Measurements from ENCODE around the gene MIS12. TPM values are rescaled to one million over a fixed set of nuclear protein-coding genes. Genes with fewer than 3 reads are reported as not detected.
A peak's percentile ranks its signal among the peaks of the same experiment; 100 is the strongest.

The MIS12 gene
- total and polyA plus RNA-seq, 4 donors: 14.1 to 16.3 (median 15.2) TPM

GRCh38 chr17:5500247-5500588, 13.9 kb downstream of the MIS12 start:
- Histone ChIP-seq H3K27me3 (ENCODE audit: control insufficient read depth in 3 of 3, insufficient read depth in 3 of 3, low read length in 2 of 3) (peaks cover 0 to 6% (median 0%) of the 10 kb centered on the region in 3 donors), H3K9ac (ENCODE audit: insufficient read depth in 1 of 2, low read length in 2 of 2) (peak overlapping the region; percentile 27 to 37), H3K9me3 (ENCODE audit: control insufficient read depth in 4 of 4, insufficient read depth in 3 of 4, low read length in 3 of 4) (no peaks in the 10 kb centered on the region), H3K36me3 (ENCODE audit: control insufficient read depth in 4 of 4, insufficient read depth in 4 of 4, low read length in 4 of 4) (peaks cover 0 to 3% (median 1%) of the 10 kb centered on the region in 4 donors), H3K27ac (ENCODE audit: low read depth in 1 of 2, low read length in 1 of 2) (no peak overlapping the region), H3K4me3 (no peak overlapping the region), H3K4me1 (ENCODE audit: control insufficient read depth in 5 of 5, insufficient read depth in 5 of 5, low read length in 5 of 5) (peaks cover 0 to 16% (median 3%) of the 10 kb centered on the region in 5 donors)
- TF ChIP-seq CTCF (IDR thresholded peaks at IDR 0.05; ENCODE audit: control extremely low read depth, extremely low read depth): no peak
- no peak for ATAC-seq (ENCODE audit: insufficient read depth, low FRiP score)
- WGBS, 2 donors: 7 to 8% methylated on average over 18 of the region's 18 CpGs
- no peak for DNase-seq

GRCh38 chr17:5500589-5501391, 14.4 kb downstream of the MIS12 start:
- peaks cover 0 to 6% (median 0%) of the 10 kb centered on the region in 3 donors for H3K27me3 ChIP-seq (ENCODE audit: control insufficient read depth in 3 of 3, insufficient read depth in 3 of 3, low read length in 2 of 3)
- H3K27ac ChIP-seq (ENCODE audit: low read depth in 1 of 2, low read length in 1 of 2): no peak overlapping the region
- peak overlapping the region; percentile 27 to 37 for H3K9ac ChIP-seq (ENCODE audit: insufficient read depth in 1 of 2, low read length in 2 of 2)
- no peak for TF ChIP-seq CTCF (IDR thresholded peaks at IDR 0.05; ENCODE audit: control extremely low read depth, extremely low read depth)
- peak; percentile 96 to 97 (median 96) for DNase-seq
- peaks cover 0 to 3% (median 3%) of the 10 kb centered on the region in 4 donors for H3K36me3 ChIP-seq (ENCODE audit: control insufficient read depth in 4 of 4, insufficient read depth in 4 of 4, low read length in 4 of 4)
- ATAC-seq (ENCODE audit: insufficient read depth, low FRiP score): peak; percentile 70
- peak overlapping the region; percentile 9 for H3K4me3 ChIP-seq
- H3K4me1 ChIP-seq (ENCODE audit: control insufficient read depth in 5 of 5, insufficient read depth in 5 of 5, low read length in 5 of 5): peaks cover 0 to 16% (median 3%) of the 10 kb centered on the region in 5 donors
- no peaks in the 10 kb centered on the region for H3K9me3 ChIP-seq (ENCODE audit: control insufficient read depth in 4 of 4, insufficient read depth in 3 of 4, low read length in 3 of 4)
- 1 to 4% methylated on average over 63 to 67 of the region's 67 CpGs for WGBS, 2 donors

- peaks cover 0 to 3% (median 3%) of the 10 kb centered on the region in 4 donors for H3K36me3 ChIP-seq (ENCODE audit: control insufficient read depth in 4 of 4, insufficient read depth in 4 of 4, low read length in 4 of 4)
- H3K27ac ChIP-seq (ENCODE audit: low read depth in 1 of 2, low read length in 1 of 2): no peak overlapping the region
- no peaks in the 10 kb centered on the region for H3K9me3 ChIP-seq (ENCODE audit: control insufficient read depth in 4 of 4, insufficient read depth in 3 of 4, low read length in 3 of 4)
- no peak for TF ChIP-seq CTCF (IDR thresholded peaks at IDR 0.05; ENCODE audit: control extremely low read depth, extremely low read depth)
- ATAC-seq (ENCODE audit: insufficient read depth, low FRiP score): no peak
- peaks cover 0 to 6% (median 0%) of the 10 kb centered on the region in 3 donors for H3K27me3 ChIP-seq (ENCODE audit: control insufficient read depth in 3 of 3, insufficient read depth in 3 of 3, low read length in 2 of 3)
- peaks cover 0 to 16% (median 3%) of the 10 kb centered on the region in 5 donors for H3K4me1 ChIP-seq (ENCODE audit: control insufficient read depth in 5 of 5, insufficient read depth in 5 of 5, low read length in 5 of 5)
- no peak overlapping the region for H3K9ac ChIP-seq (ENCODE audit: insufficient read depth in 1 of 2, low read length in 2 of 2)
- H3K4me3 ChIP-seq: no peak overlapping the region
- WGBS, 2 donors: 87 to 90% methylated on average over 8 of the region's 8 CpGs
- DNase-seq: no peak
These were observed 15.3 kb downstream of the MIS12 start for GRCh38 chr17:5501685-5502084.
